Umbilical cord (tissue), 2 donors: ENCODE results near the gene MAGI1. TPM values are rescaled to one million over a fixed set of nuclear protein-coding genes. Genes with fewer than 3 reads are reported as not detected.

Experiments
- DNase-seq: peaks from one replicate; pipeline ENCODE4 v3.0.0-alpha.2; 2015; ENCODE audit warnings: low spot score
- total RNA-seq: library from RNA; depleted of rRNA; stranded (reverse); fragments of >200 nt; gene quantifications from one replicate; pipeline ENCODE4 v1.2.3, GENCODE V29; 2014; ENCODE audit warnings: low replicate concordance; ENCODE audit not compliant: insufficient read depth

The MAGI1 gene
- total RNA-seq, 1 donor from 2014 or later = 34.7 TPM

- DNase-seq = no peak
Observed at GRCh38 chr3:65432388-65433003, 606.2 kb downstream of the MAGI1 start.

GRCh38 chr3:65425880-65426279, 612.8 kb downstream of the MAGI1 start:
- peak; percentile 19 for DNase-seq

GRCh38 chr3:65422154-65422553, 616.6 kb downstream of the MAGI1 start:
- no peak for DNase-seq

GRCh38 chr3:65419233-65419632, 619.5 kb downstream of the MAGI1 start:
- DNase-seq = no peak

GRCh38 chr3:65413891-65414290, 624.8 kb downstream of the MAGI1 start:
- DNase-seq = no peak

- peak; percentile 58 for DNase-seq
Observed at GRCh38 chr3:65412588-65412987, 626.1 kb downstream of the MAGI1 start.

GRCh38 chr3:65411367-65411766, 627.4 kb downstream of the MAGI1 start:
- no peak for DNase-seq

- no peak for DNase-seq
Observed at GRCh38 chr3:65409176-65409569, 629.5 kb downstream of the MAGI1 start.

GRCh38 chr3:65408531-65409175, 630.1 kb downstream of the MAGI1 start:
- DNase-seq = no peak

GRCh38 chr3:65406470-65406869, 632.2 kb downstream of the MAGI1 start:
- DNase-seq = no peak

- no peak for DNase-seq
Observed at GRCh38 chr3:65402597-65402996, 636.1 kb downstream of the MAGI1 start.

- peak; percentile 54 for DNase-seq
Observed at GRCh38 chr3:65401359-65402305, 637.1 kb downstream of the MAGI1 start.

GRCh38 chr3:65400899-65401298, 637.8 kb downstream of the MAGI1 start:
- no peak for DNase-seq

GRCh38 chr3:65398953-65399352, 639.8 kb downstream of the MAGI1 start:
- DNase-seq = no peak

GRCh38 chr3:65396078-65396477, 642.6 kb downstream of the MAGI1 start:
- DNase-seq = no peak

- no peak for DNase-seq
Observed at GRCh38 chr3:65391068-65391467, 647.6 kb downstream of the MAGI1 start.

- no peak for DNase-seq
Observed at GRCh38 chr3:65385805-65386204, 652.9 kb downstream of the MAGI1 start.

GRCh38 chr3:65381496-65382010, 657.2 kb downstream of the MAGI1 start:
- peak; percentile 73 for DNase-seq

GRCh38 chr3:65379223-65379622, 659.5 kb downstream of the MAGI1 start:
- no peak for DNase-seq

GRCh38 chr3:65377637-65378036, 661.1 kb downstream of the MAGI1 start:
- DNase-seq = no peak

GRCh38 chr3:65376426-65376825, 662.3 kb downstream of the MAGI1 start:
- no peak for DNase-seq

GRCh38 chr3:65371053-65371452, 667.7 kb downstream of the MAGI1 start:
- no peak for DNase-seq
